Neural progenitor cell (in vitro differentiated cells): ENCODE data around the gene UBXN7.

Source experiments
- CTCF ChIP-seq: fragments of 200-600 bp; sonication (generic); IDR thresholded peaks from 2 replicates; pipeline ENCODE4 v1.5.1; 2017; ENCODE audit warnings: antibody characterized with exemption, mild to moderate bottlenecking
- EZH2 ChIP-seq: fragments of 200-600 bp; sonication (generic); IDR thresholded peaks from 2 replicates; pipeline ENCODE4 v1.6.1; 2017; ENCODE audit warnings: antibody characterized with exemption, mild to moderate bottlenecking, moderate library complexity

GRCh38 chr3:196378146-196378841, 53.9 kb downstream of the UBXN7 start:
- TF ChIP-seq CTCF = no peak
- no peak for TF ChIP-seq EZH2
